Stimulated activated CD4-positive, alpha-beta T cell treated with anti-CD3 and anti-CD28 coated beads, TNF-alpha, amount 100 ng/mL, for 4 hours (primary cell): ENCODE data around the gene OR1E2.
"Not testable (repeated sequence)": the region's sequence is repeated elsewhere in the genome, so short reads cannot be mapped to it uniquely, and the experiment has no call there.

Experiments
- DNase-seq, 3 experiments: peaks; one replicate each; pipeline ENCODE4 v3.0.0-alpha.2; 2020; ENCODE audit warnings: low read depth in 3 of 3

The OR1E2 gene, protein sequence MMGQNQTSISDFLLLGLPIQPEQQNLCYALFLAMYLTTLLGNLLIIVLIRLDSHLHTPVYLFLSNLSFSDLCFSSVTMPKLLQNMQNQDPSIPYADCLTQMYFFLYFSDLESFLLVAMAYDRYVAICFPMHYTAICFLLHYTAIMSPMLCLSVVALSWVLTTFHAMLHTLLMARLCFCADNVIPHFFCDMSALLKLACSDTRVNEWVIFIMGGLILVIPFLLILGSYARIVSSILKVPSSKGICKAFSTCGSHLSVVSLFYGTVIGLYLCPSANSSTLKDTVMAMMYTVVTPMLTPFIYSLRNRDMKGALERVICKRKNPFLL

DNA sequence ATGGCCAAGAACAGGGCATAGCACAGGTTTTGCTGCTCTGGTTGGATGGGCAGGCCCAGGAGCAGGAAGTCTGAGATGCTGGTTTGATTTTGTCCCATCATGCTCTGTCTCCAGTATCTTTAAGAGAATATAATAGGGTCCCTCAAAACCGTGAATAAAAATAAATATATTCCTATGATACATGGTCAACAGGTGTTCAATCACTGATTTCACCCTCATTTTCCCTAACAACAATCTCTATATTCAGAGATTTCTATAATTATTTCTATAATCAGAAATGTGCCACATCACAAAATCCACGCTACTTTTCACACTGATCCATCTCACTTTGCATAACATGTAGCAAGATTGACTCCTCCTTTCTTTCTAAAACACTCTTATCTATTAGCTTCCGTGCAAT lies at the start of gene OR1E2:
TSS of gene OR1E2 (minus strand) at position 101 of the 400 bp plus-strand sequence. CDS start at position 101, 0 bp downstream.
- no peak for DNase-seq

DNA sequence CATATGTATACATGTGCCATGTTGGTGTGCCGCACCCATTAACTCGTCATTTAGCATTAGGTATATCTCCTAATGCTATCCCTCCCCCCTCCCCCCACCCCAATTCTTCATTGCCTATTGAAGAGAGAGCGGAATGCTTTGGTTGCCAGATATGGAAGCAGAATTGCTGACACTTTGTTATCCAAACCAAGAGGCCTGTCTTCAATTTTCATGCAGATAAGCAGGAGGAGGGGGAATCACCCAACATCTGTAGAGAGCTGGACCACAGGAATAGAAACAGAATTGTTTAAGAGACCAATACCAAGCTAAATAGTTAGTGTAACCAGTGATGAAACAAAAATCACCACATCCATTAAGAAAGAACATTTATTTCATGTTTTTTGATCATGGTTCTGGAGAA lies 49.2 kb upstream of the OR1E2 start:
- DNase-seq, result no peak

GRCh38 chr17:3479988-3480387 lies 46.3 kb upstream of the OR1E2 start:
- no peak for DNase-seq

DNA sequence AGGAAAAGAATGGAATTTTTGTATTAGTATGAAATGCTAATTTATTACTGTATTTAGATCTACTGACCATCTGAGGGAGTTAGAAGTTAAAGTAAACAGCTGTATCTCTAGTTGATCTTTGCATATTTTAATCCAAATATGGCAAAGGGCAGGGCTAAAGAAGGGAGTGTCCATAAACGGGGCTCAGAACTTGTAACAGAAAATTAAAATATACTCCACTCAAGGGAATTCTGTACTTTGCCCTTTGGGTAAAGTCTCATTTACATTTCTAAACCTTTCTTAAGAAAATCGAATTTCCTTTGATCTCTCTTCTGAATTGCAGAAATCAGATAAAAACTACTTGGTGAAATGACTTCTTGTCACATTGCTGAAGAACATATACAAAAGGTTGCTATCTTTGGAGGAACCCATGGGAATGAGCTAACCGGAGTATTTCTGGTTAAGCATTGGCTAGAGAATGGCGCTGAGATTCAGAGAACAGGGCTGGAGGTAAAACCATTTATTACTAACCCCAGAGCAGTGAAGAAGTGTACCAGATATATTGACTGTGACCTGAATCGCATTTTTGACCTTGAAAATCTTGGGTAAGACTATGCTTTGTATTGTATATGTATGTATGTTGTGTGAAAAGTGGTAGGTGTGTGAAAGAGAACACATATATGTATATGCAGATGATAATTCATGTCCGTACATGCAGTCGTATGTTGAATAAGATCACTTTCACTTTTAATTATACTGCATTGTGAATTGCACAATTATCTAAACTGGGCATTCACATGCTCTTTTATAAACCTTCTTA lies 42.4 kb upstream of the OR1E2 start, which contains the start of gene ASPA:
TSS of gene ASPA (plus strand) at position 186 of the 799 bp plus-strand sequence. CDS start at position 349, 163 bp downstream.
- DNase-seq, result no peak

DNA sequence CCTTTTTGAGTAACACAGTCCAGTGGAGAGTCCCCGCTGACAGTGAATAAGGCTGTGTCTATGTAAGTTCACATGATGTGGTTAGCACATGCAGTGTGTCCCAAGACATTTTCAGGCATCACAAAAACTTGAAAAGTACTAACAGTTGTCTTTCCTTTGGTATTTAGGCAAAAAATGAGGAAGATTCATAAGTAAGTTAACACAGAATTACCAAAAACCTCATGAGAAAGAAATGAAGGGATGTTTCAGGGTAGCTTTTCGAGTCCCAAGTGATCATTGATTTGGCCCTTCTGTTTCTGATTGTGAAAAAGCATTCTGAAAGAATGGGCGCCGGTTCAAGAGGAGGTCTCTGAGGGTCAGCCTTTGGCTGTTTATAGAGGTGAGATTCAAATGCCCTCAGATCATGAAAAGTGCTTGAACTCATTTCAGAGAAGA lies 41.6 kb upstream of the OR1E2 start:
- DNase-seq, result no peak

DNA sequence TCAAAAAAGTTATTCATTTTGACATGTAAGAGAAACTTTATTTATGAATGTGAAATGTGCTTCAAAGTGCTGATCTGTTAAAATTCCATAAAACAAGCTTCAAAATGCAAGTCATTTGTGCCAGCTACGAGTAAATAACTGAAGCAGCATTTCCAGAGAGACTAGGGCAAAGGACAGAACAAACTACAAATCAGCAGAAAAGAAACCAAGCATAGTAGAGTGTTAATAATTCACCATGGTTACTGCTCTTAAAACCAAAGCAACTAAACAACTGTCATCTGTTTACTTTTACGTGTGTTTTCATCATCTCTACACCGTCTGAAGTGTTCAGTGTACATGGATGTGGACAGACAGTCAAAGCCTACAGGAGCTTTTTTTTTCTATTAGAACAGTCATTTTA lies 40.6 kb upstream of the OR1E2 start:
- DNase-seq, result no peak

- no peak for DNase-seq
These were observed 38.5 kb upstream of the OR1E2 start for GRCh38 chr17:3472137-3472536.

DNA sequence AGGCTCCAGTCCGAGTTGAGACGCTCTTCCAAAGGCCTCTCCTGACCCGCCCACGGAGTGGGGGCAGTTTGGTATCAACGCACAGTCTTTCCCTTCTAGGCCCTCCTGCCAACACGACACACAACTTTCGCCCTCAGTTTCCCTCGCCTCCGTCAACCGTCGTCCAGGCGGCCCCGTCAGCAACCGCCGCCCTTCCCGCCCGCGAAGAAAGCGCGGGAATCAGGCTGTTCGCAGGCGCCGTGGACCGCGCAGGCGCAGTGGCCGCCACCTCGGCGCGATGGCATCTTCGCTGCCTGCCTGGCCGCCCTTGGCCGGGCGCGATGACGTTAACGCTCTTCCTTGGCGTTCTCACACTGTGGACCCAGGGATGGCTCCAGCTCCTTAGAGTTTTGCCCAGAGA lies 38.0 kb upstream of the OR1E2 start, which contains the start of gene SPATA22:
TSS of gene SPATA22 (minus strand) at position 221 of the 400 bp plus-strand sequence. CDS start 2,494 bp downstream, outside the sequence.
- DNase-seq, result no peak

DNA sequence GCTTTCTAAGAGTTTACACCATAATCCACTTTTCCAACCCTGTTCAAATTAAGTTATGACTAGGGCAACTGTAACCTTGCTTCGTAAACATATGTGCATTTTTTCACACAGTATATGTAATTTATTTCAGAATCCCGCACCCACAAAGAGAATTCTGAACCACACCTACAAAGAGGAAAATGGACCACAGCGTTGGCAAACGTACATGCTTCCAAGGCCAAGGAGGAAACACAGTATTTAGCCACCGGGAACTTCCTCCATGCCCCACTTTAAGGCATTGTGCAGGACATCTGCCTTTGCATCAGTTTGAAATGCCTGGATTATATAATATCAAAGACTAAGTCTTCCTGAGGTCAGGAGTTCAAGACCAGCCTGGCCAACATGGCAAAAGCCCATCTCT lies 35.9 kb upstream of the OR1E2 start:
- DNase-seq, result no peak

DNA sequence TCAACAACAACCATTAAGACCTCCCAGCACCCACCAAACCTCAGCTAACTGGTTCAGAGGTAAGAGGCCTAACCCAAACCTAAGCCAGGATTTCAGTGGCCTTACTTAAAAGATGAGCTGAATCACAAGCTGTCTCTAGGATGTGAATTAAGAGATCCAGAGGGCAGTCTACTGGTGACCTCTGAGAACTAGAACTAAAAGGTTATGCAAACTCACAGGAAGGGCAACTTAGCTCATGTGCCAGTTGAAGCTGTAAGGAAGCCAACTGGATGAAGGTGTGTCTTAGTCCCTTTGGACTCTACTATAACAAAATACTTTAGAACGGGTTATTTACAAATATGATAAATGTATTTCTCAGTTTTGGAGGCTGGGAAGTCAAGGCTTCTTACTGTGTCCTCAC lies 32.7 kb upstream of the OR1E2 start:
- DNase-seq, result not testable (repeated sequence)

- no peak for DNase-seq
These were observed 14.5 kb upstream of the OR1E2 start for GRCh38 chr17:3448059-3448665.

- no peak for DNase-seq
These were observed 14.0 kb upstream of the OR1E2 start for GRCh38 chr17:3447625-3448024.

GRCh38 chr17:3440451-3440850 lies 6.8 kb upstream of the OR1E2 start:
- DNase-seq, result no peak

DNA sequence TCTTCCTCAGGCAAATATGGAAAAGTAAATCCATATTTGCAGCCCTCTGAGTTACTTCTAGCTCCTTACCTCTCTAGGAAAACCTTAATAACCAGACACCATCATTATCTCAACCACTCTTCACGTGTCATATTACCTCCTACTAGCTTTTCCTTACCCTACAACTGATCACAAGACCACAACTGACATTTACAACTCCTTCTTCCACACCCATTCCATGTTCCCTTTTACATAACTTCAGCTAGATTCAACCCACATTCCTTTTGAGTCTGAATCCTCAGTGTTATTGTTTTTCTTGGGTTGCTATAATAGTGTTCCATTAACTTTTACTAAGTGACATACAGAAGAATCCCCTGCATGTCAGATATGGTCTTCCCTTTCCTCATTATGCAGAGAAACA lies 4.7 kb upstream of the OR1E2 start:
- no peak for DNase-seq

DNA sequence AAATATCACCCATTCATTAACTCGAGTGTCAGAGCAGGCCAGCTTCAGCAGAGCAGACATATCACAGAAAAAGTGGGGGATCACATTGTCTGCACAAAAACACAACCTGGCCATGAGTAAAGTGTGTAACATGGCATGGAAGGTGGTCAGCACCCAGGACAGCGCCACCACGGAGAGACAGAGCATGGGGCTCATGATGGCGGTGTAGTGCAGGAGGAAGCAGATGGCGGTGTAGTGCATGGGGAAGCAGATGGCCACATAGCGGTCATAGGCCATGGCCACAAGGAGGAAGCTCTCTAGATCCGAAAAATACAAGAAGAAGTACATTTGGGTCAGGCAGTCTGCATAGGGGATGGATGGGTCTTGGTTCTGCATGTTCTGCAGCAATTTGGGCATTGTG lies 426 bp downstream of the OR1E2 start:
- not testable (repeated sequence) for DNase-seq

DNA sequence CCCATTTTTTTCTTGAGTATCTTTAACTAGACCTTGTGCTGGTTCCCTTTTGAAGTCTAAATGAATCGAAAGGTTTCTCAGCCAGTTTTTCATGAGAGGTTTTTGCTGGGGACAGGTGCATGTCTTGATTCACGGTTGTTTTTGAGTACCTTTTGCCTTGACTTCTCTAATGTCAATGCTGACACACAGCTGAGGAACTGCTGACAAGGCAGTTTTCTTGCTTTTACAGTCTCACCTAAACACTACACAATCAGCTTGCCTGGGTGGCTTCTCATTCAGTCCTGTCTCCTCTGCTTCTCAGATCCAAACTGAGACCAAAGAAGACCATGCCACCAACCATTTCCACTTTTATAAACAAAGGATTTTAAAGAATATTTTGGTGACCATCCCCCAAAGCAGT lies 15.4 kb downstream of the OR1E2 start:
- no peak for DNase-seq

- DNase-seq, result no peak
These were observed 18.0 kb downstream of the OR1E2 start for GRCh38 chr17:3415610-3416009.

- DNase-seq, result not testable (repeated sequence)
These were observed 21.4 kb downstream of the OR1E2 start for GRCh38 chr17:3412216-3412615.

DNA sequence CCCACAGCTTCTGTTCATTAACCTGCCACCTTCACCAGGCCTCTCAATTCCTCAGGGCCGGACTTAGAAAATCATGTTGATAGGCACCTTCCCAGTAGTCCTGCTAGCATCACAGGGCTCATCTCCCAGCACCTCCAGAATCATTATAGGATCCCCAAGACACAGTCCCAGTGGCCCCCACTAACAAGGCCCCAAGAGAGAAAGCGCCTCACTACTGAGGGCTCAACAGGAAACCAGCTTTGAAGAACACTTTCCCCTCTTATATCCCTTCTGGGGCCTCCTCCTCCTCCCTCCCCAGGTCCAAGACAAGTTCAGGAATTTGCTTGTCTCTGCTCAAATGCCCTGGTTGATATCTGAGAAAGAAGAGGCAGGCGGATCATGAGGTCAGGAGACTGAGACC lies 22.6 kb downstream of the OR1E2 start, which contains the start of gene OR3A3:
TSS of gene OR3A3 (plus strand) at position 301 of the 400 bp plus-strand sequence.
- DNase-seq, result no peak

DNA sequence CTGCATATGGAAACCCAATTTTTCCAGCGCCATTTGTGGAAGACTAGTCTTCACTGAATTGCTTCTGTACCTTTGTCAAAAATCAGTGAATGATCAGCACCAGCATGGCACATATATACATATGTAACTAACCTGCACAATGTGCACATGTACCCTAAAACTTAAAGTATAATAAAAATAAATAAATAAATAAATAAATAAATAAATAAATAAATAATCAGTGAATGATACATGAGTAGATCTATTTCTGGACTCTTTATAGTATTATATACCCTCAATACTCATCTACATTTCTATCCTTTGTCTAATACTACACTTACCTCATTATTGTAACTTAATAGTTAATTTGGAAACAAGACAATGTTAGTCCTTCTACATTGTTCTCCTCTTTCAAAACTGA lies 29.8 kb downstream of the OR1E2 start:
- DNase-seq, result not testable (repeated sequence)

- DNase-seq, result no peak
These were observed 31.9 kb downstream of the OR1E2 start for GRCh38 chr17:3401786-3402185.

DNA sequence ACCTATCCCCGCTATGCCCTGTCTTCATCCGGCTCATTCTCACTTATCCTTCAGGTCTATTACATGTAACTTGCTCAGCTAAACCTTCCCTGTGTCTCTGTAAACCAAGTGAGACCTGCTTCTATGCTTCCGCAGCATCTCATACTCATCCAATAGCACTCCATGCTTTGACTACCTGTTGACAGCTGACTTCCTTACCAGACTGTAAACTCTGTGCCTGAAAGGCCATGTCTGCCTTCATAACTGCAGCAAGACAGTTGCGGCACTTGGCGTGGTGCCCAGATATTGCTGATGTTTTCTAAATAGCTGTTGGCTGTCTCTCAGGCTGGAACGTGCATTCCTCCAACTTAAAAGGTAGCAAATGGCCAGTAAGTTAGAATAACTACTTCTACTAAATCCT lies 33.6 kb downstream of the OR1E2 start:
- DNase-seq, result no peak
